HK-2 (cell line): ENCODE results near the gene SYT3.
"Not testable (repeated sequence)": the region's sequence is repeated elsewhere in the genome, so short reads cannot be mapped to it uniquely, and the experiment has no call there.

Experiments used
- DNase-seq: peaks from one replicate; pipeline ENCODE4 v3.0.0-alpha.2; 2018; ENCODE audit not compliant: unreplicated experiment

Gene SYT3

DNA sequence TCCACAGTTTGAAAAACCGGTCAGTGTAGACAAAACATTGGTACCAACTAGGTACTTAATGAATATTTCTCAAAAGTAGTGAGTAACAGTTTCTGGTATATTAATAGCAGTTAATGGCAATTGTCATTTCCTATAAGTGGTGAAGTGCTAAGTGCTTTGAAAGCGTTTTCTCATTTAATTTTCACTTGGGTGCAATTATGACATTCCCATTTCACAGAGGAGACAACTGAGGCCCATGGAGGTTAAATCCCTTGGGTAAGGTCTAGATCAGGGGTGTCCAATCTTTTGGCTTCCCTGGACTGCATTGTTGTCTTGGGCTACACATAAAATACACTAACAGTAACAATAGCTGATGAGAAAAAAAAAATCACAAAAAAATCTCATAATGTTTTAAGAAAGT, 687 bp upstream of the SYT3 start:
- no peak for DNase-seq

DNA sequence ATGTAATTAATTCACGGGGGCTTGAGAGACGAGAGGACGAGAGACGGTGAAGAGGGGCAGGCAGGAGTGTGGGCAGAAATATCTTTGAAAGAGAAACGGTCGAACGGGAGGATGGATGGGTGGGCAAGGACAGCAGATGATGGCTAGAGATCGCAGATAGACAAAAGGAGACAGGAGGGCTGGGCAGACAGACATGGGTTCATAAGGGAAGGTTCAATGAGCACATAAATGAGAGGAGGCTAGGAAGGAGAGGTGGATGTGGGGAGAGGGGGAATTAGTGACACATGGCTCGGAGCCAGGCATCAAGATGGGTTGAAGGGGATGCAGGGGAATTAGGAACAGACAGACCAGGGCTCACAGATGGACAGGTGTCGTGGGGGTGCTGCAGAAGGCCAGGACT, 1.1 kb downstream of the SYT3 start:
- DNase-seq = no peak

DNA sequence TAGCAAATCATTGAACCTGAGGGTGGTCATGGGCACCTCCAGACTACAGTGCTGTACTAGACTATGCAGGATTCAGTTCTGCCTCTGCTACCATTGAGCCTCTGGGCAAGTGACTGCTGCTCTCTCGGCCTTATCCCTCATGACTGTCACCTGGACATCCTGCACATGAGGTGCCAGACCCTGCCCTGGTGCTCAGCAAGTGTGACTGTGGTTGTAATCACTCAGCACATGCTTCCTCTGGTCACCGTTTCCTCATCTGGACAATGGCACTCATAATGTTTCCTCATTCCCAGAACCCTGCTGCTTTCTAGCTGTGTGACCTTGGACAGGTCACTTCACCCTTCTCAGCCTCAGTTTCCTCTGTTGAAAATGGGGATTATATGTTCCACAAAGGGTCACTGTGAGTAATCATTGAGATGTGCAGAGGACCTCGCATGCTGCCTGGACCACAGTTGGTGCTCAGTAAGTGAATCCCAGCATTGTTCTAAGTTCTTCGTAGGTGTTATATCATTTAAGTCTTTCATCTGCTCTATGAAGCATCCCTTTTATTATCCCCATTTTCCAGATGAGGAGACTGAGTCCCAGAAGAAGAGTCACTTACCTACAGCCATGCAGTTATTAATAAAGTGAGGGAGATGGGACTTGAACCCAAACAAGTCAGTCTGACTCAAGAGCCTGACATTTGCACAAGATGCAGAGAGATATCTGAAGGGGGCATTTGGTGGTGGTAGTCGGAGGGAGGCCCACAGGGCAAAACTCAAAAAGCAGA, 3.2 kb downstream of the SYT3 start:
- no peak for DNase-seq

DNA sequence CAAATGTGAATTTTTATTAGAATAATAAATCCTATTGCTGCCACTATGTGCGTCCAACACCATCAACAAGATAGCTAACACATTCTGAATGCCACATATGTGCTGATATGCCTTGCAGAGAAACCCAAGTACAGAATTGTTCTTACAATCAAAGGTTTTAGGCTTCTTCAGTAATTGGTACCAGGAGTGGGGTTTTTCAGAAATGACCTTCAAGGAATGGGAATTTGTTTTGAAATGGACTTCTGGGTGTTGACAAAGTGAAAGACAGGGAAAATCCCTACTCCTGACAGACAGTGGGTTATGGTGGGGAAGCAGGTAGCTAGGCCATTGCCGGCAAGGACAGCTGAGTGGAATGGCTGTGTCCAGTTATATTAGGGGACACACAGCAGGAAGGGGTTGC, 5.7 kb downstream of the SYT3 start:
- DNase-seq = no peak

DNA sequence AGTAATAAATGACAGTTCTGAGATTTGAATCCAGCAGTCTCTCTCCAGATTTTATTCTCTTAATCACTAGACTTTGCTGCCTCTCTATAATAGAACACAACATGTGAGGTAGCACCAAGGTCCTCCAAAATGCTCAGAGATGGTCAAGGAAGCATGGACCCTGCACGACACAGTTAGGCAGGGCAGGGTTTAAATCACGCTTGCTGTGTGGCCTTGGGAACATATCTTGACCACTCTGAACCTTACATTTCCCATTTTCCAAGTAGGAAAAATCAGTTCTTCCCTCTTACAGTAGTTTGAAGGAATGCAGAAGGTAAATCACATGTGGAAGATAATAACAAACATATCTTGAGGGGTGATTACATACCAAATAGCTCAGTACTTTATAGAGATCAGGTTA, 6.3 kb downstream of the SYT3 start:
- no peak for DNase-seq

GRCh38 chr19:50632151-50632835, 7.4 kb downstream of the SYT3 start:
- no peak for DNase-seq

- DNase-seq = no peak
Measured at GRCh38 chr19:50629801-50630200, 9.9 kb downstream of the SYT3 start.

- no peak for DNase-seq
Measured at GRCh38 chr19:50629194-50629593, 10.5 kb downstream of the SYT3 start.

DNA sequence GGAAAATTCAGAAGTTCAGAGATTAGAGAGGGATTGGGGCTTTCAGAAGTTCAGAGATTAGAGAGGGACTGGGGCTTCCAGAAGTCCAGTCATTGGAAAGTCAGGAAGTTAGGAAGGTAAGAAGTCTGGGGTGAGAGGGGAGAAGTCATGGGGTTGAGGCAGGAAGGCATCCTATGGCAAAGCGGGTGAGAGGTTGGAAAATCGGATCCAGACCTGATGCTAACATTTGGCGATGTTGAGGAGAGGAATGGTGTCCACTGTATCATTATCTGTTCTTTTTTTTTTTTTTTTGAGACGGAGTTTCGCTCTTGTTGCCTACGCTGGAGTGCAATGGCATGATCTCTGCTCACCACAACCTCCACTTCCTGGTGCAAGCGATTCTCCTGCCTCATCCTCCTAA, 11.1 kb downstream of the SYT3 start:
- no peak for DNase-seq

DNA sequence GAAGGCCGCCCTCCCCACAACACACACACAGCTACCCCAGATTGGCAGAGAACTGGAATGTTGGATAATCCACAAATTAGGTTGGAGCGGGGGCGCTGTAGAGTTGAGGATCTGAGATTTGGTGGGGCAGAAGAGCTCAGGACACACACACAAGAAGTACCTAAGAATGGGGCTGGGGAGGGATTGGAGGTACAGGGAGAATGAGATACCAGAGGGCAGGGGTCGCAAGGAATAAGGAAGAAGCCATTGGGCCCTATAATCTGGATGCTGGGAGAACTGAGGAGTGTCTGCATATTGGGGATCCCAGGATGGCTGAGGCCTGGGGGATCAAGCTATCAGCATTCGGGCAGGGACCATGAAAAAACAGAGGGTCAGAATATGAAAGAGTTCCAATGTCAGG, 11.5 kb downstream of the SYT3 start:
- DNase-seq = no peak

DNA sequence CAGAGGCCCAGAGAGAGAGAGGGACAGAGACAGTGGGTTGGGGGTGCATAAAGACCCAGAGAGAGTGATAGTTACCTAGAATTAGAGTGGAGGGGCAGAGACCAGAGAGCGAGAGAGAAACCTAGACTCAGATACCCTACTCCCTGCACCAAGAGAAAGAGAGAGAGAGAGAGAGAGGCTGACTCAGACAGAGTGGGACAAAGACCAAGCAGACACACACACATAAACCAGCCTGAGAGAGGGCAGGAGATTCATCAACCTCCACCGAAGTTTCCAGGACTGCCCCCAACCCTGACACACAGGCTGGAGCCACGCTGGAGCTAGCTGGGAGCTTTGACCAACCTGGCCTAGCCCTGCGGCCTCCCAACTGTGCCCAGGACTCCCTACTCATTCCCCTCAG, 12.9 kb downstream of the SYT3 start:
- DNase-seq = no peak

- no peak for DNase-seq
Measured at GRCh38 chr19:50626011-50626410, 13.7 kb downstream of the SYT3 start.

- DNase-seq = no peak
Measured at GRCh38 chr19:50624949-50625600, 14.6 kb downstream of the SYT3 start.

GRCh38 chr19:50620394-50620906, 19.2 kb downstream of the SYT3 start:
- not testable (repeated sequence) for DNase-seq

DNA sequence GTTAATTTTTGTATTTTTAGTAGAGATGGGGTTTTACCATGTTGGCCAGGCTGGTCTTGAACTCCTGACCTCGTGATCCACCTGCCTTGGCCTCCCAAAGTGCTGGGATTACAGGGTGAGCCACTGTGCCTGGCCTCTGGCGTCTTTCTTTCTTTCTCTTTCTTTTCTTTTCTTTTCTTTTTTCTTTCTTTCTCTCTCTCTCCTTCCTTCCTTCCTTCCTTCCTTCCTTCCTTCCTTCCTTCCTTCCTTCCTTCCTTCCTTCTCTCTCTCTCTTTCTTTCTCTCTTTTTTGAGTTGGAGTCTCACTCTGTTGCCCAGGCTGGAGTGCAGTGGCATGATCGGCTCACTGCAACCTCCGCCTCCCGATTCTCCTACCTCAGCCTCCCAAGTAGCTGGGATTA, 20.5 kb downstream of the SYT3 start:
- not testable (repeated sequence) for DNase-seq

- DNase-seq = not testable (repeated sequence)
Measured at GRCh38 chr19:50618379-50618778, 21.3 kb downstream of the SYT3 start.

GRCh38 chr19:50612504-50613404, 26.9 kb downstream of the SYT3 start:
- DNase-seq = not testable (repeated sequence)

- peak; percentile 61 for DNase-seq
Measured at GRCh38 chr19:50607874-50608785, 31.6 kb downstream of the SYT3 start.

GRCh38 chr19:50607388-50607787, 32.3 kb downstream of the SYT3 start:
- DNase-seq = no peak

- DNase-seq = not testable (repeated sequence)
Measured at GRCh38 chr19:50606059-50606836, 33.4 kb downstream of the SYT3 start.
